Hepatocyte (in vitro differentiated cells): Measurements from ENCODE around the gene ZNF444.
"Not testable (repeated sequence)": the region's sequence is repeated elsewhere in the genome, so short reads cannot be mapped to it uniquely, and the experiment has no call there.

Source experiments
- CTCF ChIP-seq: fragments of 200-600 bp; sonication (generic); IDR thresholded peaks from 2 replicates; pipeline ENCODE4 v1.5.1; 2016; ENCODE audit warnings: antibody characterized with exemption, mild to moderate bottlenecking; ENCODE audit not compliant: poor library complexity
- EZH2phosphoT487 ChIP-seq: fragments of 200-600 bp; sonication (generic); IDR thresholded peaks from one replicate; pipeline ENCODE4 v1.6.1; 2018; ENCODE audit warnings: antibody characterized with exemption, mild to moderate bottlenecking, low read depth, moderate library complexity; ENCODE audit not compliant: unreplicated experiment, severe bottlenecking

- TF ChIP-seq CTCF, EZH2phosphoT487: not testable (repeated sequence)
Measured at GRCh38 chr19:56207581-56207980, 66.5 kb downstream of the ZNF444 start.
